Measurements from ENCODE around the gene MYT1. TPM values are rescaled to one million over a fixed set of nuclear protein-coding genes. Genes with fewer than 3 reads are reported as not detected.

Gene MYT1
- total RNA-seq, 2 donors from 2014 or later = 0.99 TPM; not detected in 1

- no peak for ATAC-seq
- TF ChIP-seq POLR2A (IDR thresholded peaks at IDR 0.05) = no peak
- WGBS, 2 donors = 84 to 85% methylated on average over 15 to 21 of the region's 35 CpGs
- Histone ChIP-seq H3K4me1 (no peaks in the 10 kb centered on the region), H3K4me3 (no peak overlapping the region), H3K27me3 (no peaks in the 10 kb centered on the region), H3K27ac (no peak overlapping the region), H3K36me3 (replicated peaks in 1 of 2; ENCODE audit: insufficient read depth in 1 of 2, low read depth in 2 of 2) (no peaks in the 10 kb centered on the region), H3K9me3 (no peaks in the 10 kb centered on the region)
- DNase-seq = no peak
- intact Hi-C loops (cut with DNase I) = no loop called here
Observed at GRCh38 chr20:64201653-64202052, 37.4 kb downstream of the MYT1 start.

DNA sequence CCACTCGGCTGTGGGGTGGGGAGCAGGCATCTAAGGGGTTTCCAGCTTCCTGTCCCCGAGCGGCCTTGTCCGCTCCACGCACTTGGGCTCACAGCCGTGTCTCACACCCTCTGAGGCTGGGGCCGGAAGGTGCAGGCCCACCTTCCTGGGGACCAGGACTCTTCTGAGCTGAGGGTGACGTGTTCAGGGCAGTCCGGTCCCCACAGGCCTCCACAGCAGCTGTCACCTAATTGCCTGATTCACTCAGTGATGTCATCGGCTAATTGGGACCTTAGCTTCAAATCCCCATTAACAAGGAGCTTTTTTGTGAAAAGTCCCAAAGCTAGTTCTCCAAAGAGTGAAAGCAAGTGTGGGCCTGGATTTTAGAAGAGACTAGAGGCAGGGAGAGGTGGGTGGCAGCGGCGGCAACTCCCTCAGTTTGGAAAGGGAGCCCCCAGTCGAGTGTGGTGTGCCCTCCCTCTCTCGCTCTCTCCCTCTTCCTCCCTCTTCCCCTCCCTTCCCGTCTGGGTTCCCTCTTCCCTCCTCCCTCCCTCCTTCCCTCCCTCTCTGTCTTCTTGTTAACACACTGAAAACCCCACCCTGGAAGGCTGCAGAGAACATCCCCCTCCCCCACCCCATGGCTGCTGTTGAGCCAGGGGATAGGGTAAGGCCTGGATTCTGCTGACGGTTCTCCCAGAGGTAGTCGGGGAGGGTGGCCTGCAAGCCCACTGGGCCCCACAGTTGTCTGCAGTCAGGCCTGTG is 39.0 kb downstream of the MYT1 start:
- DNase-seq = no peak
- Histone ChIP-seq H3K27me3 (no peaks in the 10 kb centered on the region), H3K4me1 (no peaks in the 10 kb centered on the region), H3K27ac (no peak overlapping the region), H3K36me3 (replicated peaks in 1 of 2; ENCODE audit: insufficient read depth in 1 of 2, low read depth in 2 of 2) (no peaks in the 10 kb centered on the region), H3K4me3 (no peak overlapping the region), H3K9me3 (no peaks in the 10 kb centered on the region)
- WGBS, 2 donors = 73 to 76% methylated on average over 11 to 17 of the region's 17 CpGs
- intact Hi-C loops (cut with DNase I) = no loop called here
- no peak for ATAC-seq
- TF ChIP-seq CTCF (IDR thresholded peaks at IDR 0.05) (no peak), POLR2A (IDR thresholded peaks at IDR 0.05) (no peak)

GRCh38 chr20:64205611-64206026 is 41.4 kb downstream of the MYT1 start:
- no peak overlapping the region for H3K4me3 ChIP-seq
- H3K36me3 ChIP-seq (replicated peaks in 1 of 2; ENCODE audit: insufficient read depth in 1 of 2, low read depth in 2 of 2) = no peaks in the 10 kb centered on the region
- no peaks in the 10 kb centered on the region for H3K4me1 ChIP-seq
- no peak for ATAC-seq
- no peak for TF ChIP-seq POLR2A (IDR thresholded peaks at IDR 0.05)
- TF ChIP-seq CTCF (IDR thresholded peaks at IDR 0.05) = no peak
- no peaks in the 10 kb centered on the region for H3K27me3 ChIP-seq
- 72 to 73% methylated on average over 16 to 17 of the region's 17 CpGs for WGBS, 2 donors
- DNase-seq = no peak
- no peaks in the 10 kb centered on the region for H3K9me3 ChIP-seq
- H3K27ac ChIP-seq = no peak overlapping the region
- intact Hi-C loops (cut with DNase I) = no loop called here

GRCh38 chr20:64206614-64207013 is 42.4 kb downstream of the MYT1 start:
- no peaks in the 10 kb centered on the region for H3K27me3 ChIP-seq
- ATAC-seq (no peak), DNase-seq (no peak)
- H3K4me3 ChIP-seq = no peak overlapping the region
- no peaks in the 10 kb centered on the region for H3K4me1 ChIP-seq
- TF ChIP-seq POLR2A (IDR thresholded peaks at IDR 0.05) (no peak), CTCF (IDR thresholded peaks at IDR 0.05) (no peak)
- intact Hi-C loops (cut with DNase I) = no loop called here
- 73 to 83% methylated on average over 8 of the region's 8 CpGs for WGBS, 2 donors
- H3K9me3 ChIP-seq = no peaks in the 10 kb centered on the region
- no peak overlapping the region for H3K27ac ChIP-seq
- H3K36me3 ChIP-seq (replicated peaks in 1 of 2; ENCODE audit: insufficient read depth in 1 of 2, low read depth in 2 of 2) = no peaks in the 10 kb centered on the region

DNA sequence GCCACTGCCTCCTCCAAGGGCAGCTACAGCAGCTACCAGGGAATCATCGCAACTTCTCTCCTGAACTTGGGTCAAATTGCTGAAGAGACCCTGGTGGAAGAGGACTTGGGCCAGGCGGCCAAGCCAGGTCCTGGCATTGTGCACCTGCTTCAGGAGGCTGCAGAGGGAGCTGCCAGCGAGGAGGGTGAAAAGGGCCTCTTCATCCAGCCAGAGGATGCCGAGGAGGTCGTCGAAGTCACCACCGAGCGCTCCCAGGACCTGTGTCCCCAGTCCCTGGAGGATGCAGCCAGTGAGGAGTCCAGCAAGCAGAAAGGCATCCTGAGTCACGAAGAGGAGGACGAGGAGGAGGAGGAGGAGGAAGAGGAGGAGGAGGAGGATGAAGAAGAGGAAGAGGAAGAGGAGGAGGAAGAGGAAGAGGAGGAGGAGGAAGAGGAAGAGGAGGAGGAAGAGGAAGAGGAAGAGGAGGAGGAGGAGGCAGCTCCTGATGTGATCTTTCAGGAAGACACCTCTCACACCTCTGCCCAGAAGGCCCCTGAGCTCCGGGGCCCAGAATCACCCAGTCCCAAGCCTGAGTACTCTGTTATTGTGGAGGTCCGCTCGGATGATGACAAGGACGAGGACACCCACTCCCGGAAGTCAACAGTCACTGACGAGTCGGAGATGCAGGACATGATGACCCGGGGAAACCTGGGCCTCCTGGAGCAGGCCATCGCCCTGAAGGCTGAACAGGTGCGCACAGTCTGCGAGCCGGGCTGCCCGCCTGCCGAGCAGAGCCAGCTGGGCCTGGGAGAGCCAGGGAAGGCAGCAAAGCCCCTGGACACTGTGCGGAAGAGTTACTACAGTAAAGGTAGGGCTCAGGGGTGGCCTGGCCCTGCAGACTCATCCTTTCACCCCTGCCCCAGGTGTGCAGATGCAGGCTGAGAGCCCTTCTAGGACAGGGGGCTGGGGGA is 43.7 kb downstream of the MYT1 start:
- no peaks in the 10 kb centered on the region for H3K9me3 ChIP-seq
- no peak for DNase-seq
- no peak for ATAC-seq
- no peak overlapping the region for H3K27ac ChIP-seq
- intact Hi-C loops (cut with DNase I) = no loop called here
- no peak overlapping the region for H3K4me3 ChIP-seq
- peaks cover 8% of the 10 kb centered on the region for H3K4me1 ChIP-seq
- 76 to 85% methylated on average over 14 to 25 of the region's 25 CpGs for WGBS, 2 donors
- no peaks in the 10 kb centered on the region for H3K36me3 ChIP-seq (replicated peaks in 1 of 2; ENCODE audit: insufficient read depth in 1 of 2, low read depth in 2 of 2)
- TF ChIP-seq POLR2A (IDR thresholded peaks at IDR 0.05) = no peak
- TF ChIP-seq CTCF (IDR thresholded peaks at IDR 0.05) = no peak
- no peaks in the 10 kb centered on the region for H3K27me3 ChIP-seq
